Osteoblast (primary cell): Measurements from ENCODE around the gene RIMS1. TPM values are rescaled to one million over a fixed set of nuclear protein-coding genes. Genes with fewer than 3 reads are reported as not detected.
A peak's percentile ranks its signal among the peaks of the same experiment; 100 is the strongest.

Experiments used
- DNase-seq: peaks from one replicate; pipeline ENCODE4 v3.0.0; 2011; ENCODE audit warnings: low spot score, mixed read lengths; ENCODE audit not compliant: insufficient read length; ENCODE audit errors: missing footprints
- H2AFZ ChIP-seq: 2 replicates; pipeline ENCODE4 v1.6.0; 2011; ENCODE audit warnings: mild to moderate bottlenecking, low read length
- H3K27ac ChIP-seq: 2 replicates; pipeline ENCODE4 v1.5.1; 2011; ENCODE audit warnings: mild to moderate bottlenecking, low read depth, low read length, moderate library complexity
- H3K27me3 ChIP-seq: 2 replicates; pipeline ENCODE4 v1.6.0; 2012; ENCODE audit warnings: mild to moderate bottlenecking, control low read depth, inconsistent platforms, low read length, moderate library complexity; ENCODE audit not compliant: insufficient read depth
- H3K36me3 ChIP-seq: 2 replicates; pipeline ENCODE4 v1.5.1; 2011; ENCODE audit warnings: mild to moderate bottlenecking, low read length, control low read depth, moderate library complexity; ENCODE audit not compliant: insufficient read depth
- H3K4me1 ChIP-seq: 2 replicates; pipeline ENCODE4 v1.5.1; 2011; ENCODE audit warnings: mild to moderate bottlenecking, low read length, control low read depth, moderate library complexity; ENCODE audit not compliant: insufficient read depth
- H3K4me2 ChIP-seq: 2 replicates; pipeline ENCODE4 v1.6.0; 2011; ENCODE audit warnings: mild to moderate bottlenecking, low read length; ENCODE audit not compliant: insufficient read depth
- H3K4me3 ChIP-seq: fragments of 200-600 bp; sonication (generic); 3 replicates; pipeline ENCODE4 v1.5.1; 2012; ENCODE audit warnings: mild to moderate bottlenecking, low read length, inconsistent platforms; ENCODE audit not compliant: insufficient read depth
- H3K79me2 ChIP-seq: 2 replicates; pipeline ENCODE4 v1.6.0; 2012; ENCODE audit warnings: mild to moderate bottlenecking, low read length, control low read depth, inconsistent platforms; ENCODE audit not compliant: insufficient read depth
- H3K9me3 ChIP-seq: 2 replicates; pipeline ENCODE4 v1.5.1; 2011; ENCODE audit warnings: low read depth, low read length, control low read depth
- H4K20me1 ChIP-seq: 2 replicates; pipeline ENCODE4 v1.6.0; 2012; ENCODE audit warnings: mild to moderate bottlenecking, low read length, control low read depth; ENCODE audit not compliant: insufficient read depth
- total RNA-seq: library from RNA; depleted of rRNA; stranded (reverse); fragments of >200 nt; gene quantifications from 2 replicates; pipeline ENCODE4 v1.2.3, GENCODE V29; 2012
- TF ChIP-seq, protein P1 (sequence below): IDR thresholded peaks from 2 replicates; pipeline ENCODE4 v1.5.1; 2011; ENCODE audit warnings: mild to moderate bottlenecking, low read depth, low read length, moderate library complexity; ENCODE audit errors: extremely low read depth

Gene RIMS1
- total RNA-seq, 1 donor: 13.4 TPM

DNA sequence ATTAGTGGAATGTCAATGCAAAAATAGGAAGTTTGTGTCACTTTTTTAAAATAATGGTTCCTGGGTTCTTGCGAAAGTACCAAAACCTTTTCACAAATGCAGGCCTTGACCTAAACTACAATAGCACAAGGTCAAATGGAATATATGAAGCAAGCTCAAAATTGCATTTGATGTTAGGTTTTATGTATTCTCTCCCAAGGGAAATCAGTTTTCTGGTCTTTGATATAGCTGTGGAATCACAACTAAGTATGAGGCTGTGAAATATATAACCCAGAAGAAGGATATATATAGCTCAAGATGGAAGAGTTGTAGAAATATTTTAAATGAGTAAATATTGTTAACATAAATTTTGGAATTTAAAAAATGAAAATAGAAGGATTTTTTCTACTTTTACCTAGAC lies 327.3 kb downstream of the RIMS1 start:
- no peak for DNase-seq
- H3K27me3 ChIP-seq: no peaks in the 10 kb centered on the region
- no peak overlapping the region for H3K4me3 ChIP-seq
- no peak overlapping the region for H3K27ac ChIP-seq
- no peak overlapping the region for H3K4me2 ChIP-seq
- H3K4me1 ChIP-seq: no peaks in the 10 kb centered on the region
- no peaks in the 10 kb centered on the region for H3K79me2 ChIP-seq
- no peaks in the 10 kb centered on the region for H4K20me1 ChIP-seq
- no peaks in the 10 kb centered on the region for H3K36me3 ChIP-seq
- TF ChIP-seq, protein P1, sequence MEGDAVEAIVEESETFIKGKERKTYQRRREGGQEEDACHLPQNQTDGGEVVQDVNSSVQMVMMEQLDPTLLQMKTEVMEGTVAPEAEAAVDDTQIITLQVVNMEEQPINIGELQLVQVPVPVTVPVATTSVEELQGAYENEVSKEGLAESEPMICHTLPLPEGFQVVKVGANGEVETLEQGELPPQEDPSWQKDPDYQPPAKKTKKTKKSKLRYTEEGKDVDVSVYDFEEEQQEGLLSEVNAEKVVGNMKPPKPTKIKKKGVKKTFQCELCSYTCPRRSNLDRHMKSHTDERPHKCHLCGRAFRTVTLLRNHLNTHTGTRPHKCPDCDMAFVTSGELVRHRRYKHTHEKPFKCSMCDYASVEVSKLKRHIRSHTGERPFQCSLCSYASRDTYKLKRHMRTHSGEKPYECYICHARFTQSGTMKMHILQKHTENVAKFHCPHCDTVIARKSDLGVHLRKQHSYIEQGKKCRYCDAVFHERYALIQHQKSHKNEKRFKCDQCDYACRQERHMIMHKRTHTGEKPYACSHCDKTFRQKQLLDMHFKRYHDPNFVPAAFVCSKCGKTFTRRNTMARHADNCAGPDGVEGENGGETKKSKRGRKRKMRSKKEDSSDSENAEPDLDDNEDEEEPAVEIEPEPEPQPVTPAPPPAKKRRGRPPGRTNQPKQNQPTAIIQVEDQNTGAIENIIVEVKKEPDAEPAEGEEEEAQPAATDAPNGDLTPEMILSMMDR: no peak
- H3K9me3 ChIP-seq: no peaks in the 10 kb centered on the region
- H2AFZ ChIP-seq: no peak overlapping the region

DNA sequence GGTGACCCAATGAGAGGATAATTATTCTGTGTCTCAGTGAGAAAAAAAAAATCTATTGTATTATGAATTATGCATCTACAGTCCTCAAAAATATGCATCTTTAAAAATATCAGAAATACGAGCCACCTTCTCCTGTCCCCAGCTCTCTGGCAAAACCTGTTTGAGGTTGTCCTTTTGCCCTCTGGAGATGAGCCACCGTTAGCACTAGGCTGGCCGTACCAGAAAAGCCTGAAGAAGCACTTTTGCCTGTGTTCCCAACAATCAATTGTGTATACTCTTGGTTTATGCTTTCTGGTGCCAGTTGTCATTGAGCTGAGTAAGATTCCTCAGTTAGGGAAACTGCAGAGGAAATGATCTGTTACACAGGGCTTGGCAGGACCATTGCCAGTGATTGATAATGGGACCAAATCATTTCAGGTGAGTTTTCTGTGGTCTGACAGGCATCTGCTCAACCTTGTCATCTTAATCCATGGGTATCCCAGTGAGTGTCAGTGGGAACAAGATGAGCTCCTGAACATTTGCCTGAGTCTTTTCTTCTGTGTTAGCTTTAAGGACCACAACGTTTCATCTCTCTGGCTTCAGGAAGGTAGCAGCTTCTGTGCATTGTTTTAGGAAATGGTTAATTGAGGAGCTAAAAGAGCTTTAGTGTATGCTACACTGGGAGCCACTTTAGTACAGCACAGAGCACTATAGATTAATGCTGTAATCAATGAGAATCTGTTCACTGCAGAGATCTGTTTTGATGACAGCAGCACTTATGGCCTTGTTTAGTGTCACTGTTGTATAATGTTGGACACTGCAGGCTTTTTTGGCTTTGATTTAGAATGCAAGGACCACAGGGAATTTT lies 330.1 kb downstream of the RIMS1 start:
- no peaks in the 10 kb centered on the region for H3K4me1 ChIP-seq
- no peaks in the 10 kb centered on the region for H3K79me2 ChIP-seq
- H4K20me1 ChIP-seq: no peaks in the 10 kb centered on the region
- H3K36me3 ChIP-seq: no peaks in the 10 kb centered on the region
- H3K27me3 ChIP-seq: no peaks in the 10 kb centered on the region
- no peak for DNase-seq
- H3K4me3 ChIP-seq: no peak overlapping the region
- H3K4me2 ChIP-seq: no peak overlapping the region
- no peak overlapping the region for H3K27ac ChIP-seq
- TF ChIP-seq, protein P1: no peak
- no peak overlapping the region for H2AFZ ChIP-seq
- H3K9me3 ChIP-seq: no peaks in the 10 kb centered on the region

DNA sequence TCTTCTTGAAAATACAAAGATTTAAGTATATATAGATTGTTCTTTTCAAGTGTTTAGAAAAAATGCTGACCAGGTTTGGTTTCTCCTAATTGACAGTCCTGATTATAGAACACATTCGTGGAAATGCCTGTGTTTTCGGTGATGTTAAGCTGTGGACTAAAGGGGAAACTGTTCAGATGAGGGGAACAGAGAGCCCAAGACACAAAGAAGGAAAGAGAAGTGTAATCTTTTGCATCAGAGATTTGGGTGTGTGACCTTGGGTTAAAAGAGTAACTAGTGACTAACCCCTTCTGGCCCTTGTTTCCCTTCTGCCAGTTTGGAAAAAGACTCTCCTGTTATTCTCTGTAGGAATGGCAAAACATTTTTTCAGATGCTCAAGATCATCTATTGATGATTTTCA lies 331.3 kb downstream of the RIMS1 start:
- DNase-seq: no peak
- no peak overlapping the region for H2AFZ ChIP-seq
- no peak overlapping the region for H3K4me3 ChIP-seq

DNA sequence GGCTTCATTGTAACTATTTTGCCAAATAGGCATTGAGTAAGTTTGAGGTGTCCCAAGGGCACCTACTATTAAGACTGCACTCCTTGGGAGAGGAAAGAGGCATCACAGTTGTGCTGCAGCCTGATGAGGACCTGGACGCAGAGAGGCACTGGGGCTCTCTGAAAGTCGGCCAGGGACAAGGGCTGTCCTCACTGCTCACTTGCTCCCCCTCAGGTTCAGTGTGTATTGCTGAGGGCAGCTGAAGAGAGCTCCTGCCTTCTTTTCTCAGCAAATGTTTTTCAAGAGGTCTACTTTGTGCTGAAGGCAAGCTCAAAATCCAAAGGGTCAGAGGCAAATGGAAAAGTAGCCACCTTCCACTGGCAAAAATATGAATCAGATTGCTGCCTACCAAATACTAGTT lies 331.8 kb downstream of the RIMS1 start:
- Histone ChIP-seq H4K20me1 (no peaks in the 10 kb centered on the region), H3K4me3 (no peak overlapping the region), H3K4me1 (no peaks in the 10 kb centered on the region), H3K36me3 (no peaks in the 10 kb centered on the region), H3K27me3 (no peaks in the 10 kb centered on the region), H3K9me3 (no peaks in the 10 kb centered on the region), H3K79me2 (no peaks in the 10 kb centered on the region), H2AFZ (no peak overlapping the region), H3K4me2 (no peak overlapping the region), H3K27ac (no peak overlapping the region)
- TF ChIP-seq, protein P1: peak; percentile 52
- DNase-seq: no peak

More for the DNA sequence above, 331.3 kb downstream of the RIMS1 start:
- Histone ChIP-seq H3K36me3 (no peaks in the 10 kb centered on the region), H4K20me1 (no peaks in the 10 kb centered on the region), H3K79me2 (no peaks in the 10 kb centered on the region), H3K27me3 (no peaks in the 10 kb centered on the region), H3K4me2 (no peak overlapping the region), H3K9me3 (no peaks in the 10 kb centered on the region), H3K4me1 (no peaks in the 10 kb centered on the region), H3K27ac (no peak overlapping the region)
- TF ChIP-seq, protein P1: no peak
